Caco-2 (cell line): ENCODE results near the gene ASB10. TPM values are rescaled to one million over a fixed set of nuclear protein-coding genes. Genes with fewer than 3 reads are reported as not detected.

Experiments
- BruUV-seq: library from RNA; stranded (reverse); fragments of 400-500 nt; replicated peaks from 2 replicates; lab custom pipeline; 2021; lab: Mats Ljungman, UMichigan
- CTCF ChIA-PET: fragments of 300-600 bp; sonication (Branson Sonifier 250); formaldehyde crosslinking; loops from one replicate; lab custom pipeline; 2022; ENCODE audit warnings: antibody characterized with exemption; lab: Charles Lee
- POLR2A ChIA-PET: fragments of 300-600 bp; sonication (Branson Sonifier 250); formaldehyde crosslinking; loops from one replicate; lab custom pipeline; 2022; ENCODE audit warnings: antibody characterized with exemption; lab: Charles Lee
- DNase-seq, 2 experiments: peaks; one replicate each; pipeline versions ENCODE4 v3.0.0 to v3.0.0-alpha.2; 2020 to 2022
- H3K27me3 ChIP-seq: replicated peaks from 2 replicates; pipeline ENCODE4 v1.6.0; 2011; ENCODE audit warnings: low read length; ENCODE audit not compliant: control insufficient read depth, insufficient read depth
- H3K36me3 ChIP-seq: 2 replicates; pipeline ENCODE4 v1.5.1; 2011; ENCODE audit warnings: low read length; ENCODE audit not compliant: control insufficient read depth, insufficient read depth
- H3K4me1 ChIP-seq: fragments of 250-450 bp; sonication (Bioruptor Pico); 2 replicates; pipeline ENCODE4 v1.5.1; 2020; ENCODE audit warnings: mild to moderate bottlenecking
- H3K4me3 ChIP-seq: 2 replicates; pipeline ENCODE4 v1.5.1; 2011; ENCODE audit warnings: low read depth, mild to moderate bottlenecking, control low read depth, low read length
- H3K9me3 ChIP-seq: fragments of 250-450 bp; sonication (Bioruptor Pico); 2 replicates; pipeline ENCODE4 v1.5.1; 2020; ENCODE audit warnings: mild to moderate bottlenecking, moderate library complexity
- H3K27ac Mint-ChIP-seq: one replicate; pipeline ENCODE4 v1.8.0; 2022; ENCODE audit warnings: mixed read lengths; ENCODE audit not compliant: unreplicated experiment
- H3K27me3 Mint-ChIP-seq: one replicate; pipeline ENCODE4 v1.8.0; 2022; ENCODE audit warnings: mixed read lengths; ENCODE audit not compliant: insufficient read depth, unreplicated experiment
- H3K36me3 Mint-ChIP-seq: one replicate; pipeline ENCODE4 v1.8.0; 2022; ENCODE audit warnings: mild to moderate bottlenecking, mixed read lengths; ENCODE audit not compliant: insufficient read depth, unreplicated experiment
- H3K4me1 Mint-ChIP-seq: one replicate; pipeline ENCODE4 v1.8.0; 2022; ENCODE audit warnings: low read depth, mixed read lengths; ENCODE audit not compliant: unreplicated experiment
- H3K4me3 Mint-ChIP-seq: one replicate; pipeline ENCODE4 v1.8.0; 2022; ENCODE audit warnings: mild to moderate bottlenecking, moderate library complexity, mixed read lengths; ENCODE audit not compliant: unreplicated experiment
- H3K9me3 Mint-ChIP-seq: one replicate; pipeline ENCODE4 v1.8.0; 2022; ENCODE audit warnings: mixed read lengths; ENCODE audit not compliant: unreplicated experiment
- CTCF ChIP-seq, 2 experiments: fragments of 200-600 bp in 1 of 2; IDR thresholded peaks; 1 replicate in 1 of 2; 2 replicates in 1 of 2; pipeline versions ENCODE4 v1.5.1 to v1.8.0; 2011 to 2022; ENCODE audit warnings: antibody characterized with exemption in 1 of 2, control low read depth in 1 of 2, inconsistent platforms in 1 of 2, low read depth in 1 of 2, low read length in 1 of 2, mild to moderate bottlenecking in 1 of 2, moderate library complexity in 1 of 2; ENCODE audit not compliant: insufficient read depth in 1 of 2, severe bottlenecking in 1 of 2, unreplicated experiment in 1 of 2
- intact Hi-C: fragments of 100-400 bp; cut with micrococcal nuclease; formaldehyde crosslinking; loops from one replicate; pipeline ENCODE4 v1.10.0; 2022; ENCODE audit not compliant: unreplicated experiment
- total RNA-seq: library from RNA; stranded (reverse); gene quantifications from 2 replicates; pipeline ENCODE4 v1.2.3, GENCODE V29; 2022

ASB10 gene
- total RNA-seq, 1 experiment from 2014 or later: not detected

- Histone ChIP-seq H3K27me3 (no peaks in the 10 kb centered on the region; the same call in 1 of the 2 replicates), H3K9me3 (no peaks in the 10 kb centered on the region), H3K36me3 (no peaks in the 10 kb centered on the region), H3K4me1 (no peaks in the 10 kb centered on the region), H3K4me3 (no peak overlapping the region)
- H3K4me3 Mint-ChIP-seq: no peak overlapping the region
- peaks cover 17% of the 10 kb centered on the region for H3K27me3 Mint-ChIP-seq
- ChIA-PET CTCF (interaction anchor here (0.7 kb wide), 1 partner anchor 31 kb away, joined by 4 read pairs; no protein-coding TSS in a partner anchor), POLR2A (no interaction called here)
- H3K9me3 Mint-ChIP-seq: no peaks in the 10 kb centered on the region
- no peak for TF ChIP-seq CTCF (IDR thresholded peaks at IDR 0.05; ENCODE audit: insufficient read depth in 1 of 2, low read depth in 1 of 2, low read length in 1 of 2, severe bottlenecking in 1 of 2, unreplicated experiment in 1 of 2)
- intact Hi-C loops: no loop called here
- BruUV-seq: no TSS peak
- H3K27ac Mint-ChIP-seq: no peak overlapping the region
- DNase-seq: no peak
- H3K36me3 Mint-ChIP-seq: peaks cover 20% of the 10 kb centered on the region
- H3K4me1 Mint-ChIP-seq: peaks cover 8% of the 10 kb centered on the region
Measured at GRCh38 chr7:151207804-151208203, 20.8 kb upstream of the ASB10 start.

- ChIA-PET CTCF (interaction anchor here (0.7 kb wide), 1 partner anchor 31 kb away, joined by 4 read pairs; no protein-coding TSS in a partner anchor), POLR2A (no interaction called here)
- Histone ChIP-seq H3K36me3 (no peaks in the 10 kb centered on the region), H3K4me1 (no peaks in the 10 kb centered on the region), H3K27me3 (no peaks in the 10 kb centered on the region; the same call in 1 of the 2 replicates), H3K9me3 (no peaks in the 10 kb centered on the region), H3K4me3 (no peak overlapping the region)
- BruUV-seq: no TSS peak
- H3K4me3 Mint-ChIP-seq: no peak overlapping the region
- DNase-seq: no peak
- TF ChIP-seq CTCF (IDR thresholded peaks at IDR 0.05; ENCODE audit: insufficient read depth in 1 of 2, low read depth in 1 of 2, low read length in 1 of 2, severe bottlenecking in 1 of 2, unreplicated experiment in 1 of 2): no peak
- H3K4me1 Mint-ChIP-seq: peaks cover 8% of the 10 kb centered on the region
- intact Hi-C loops: no loop called here
- no peaks in the 10 kb centered on the region for H3K9me3 Mint-ChIP-seq
- peaks cover 17% of the 10 kb centered on the region for H3K27me3 Mint-ChIP-seq
- peaks cover 15% of the 10 kb centered on the region for H3K36me3 Mint-ChIP-seq
- no peak overlapping the region for H3K27ac Mint-ChIP-seq
Measured at GRCh38 chr7:151207315-151207714, 20.3 kb upstream of the ASB10 start.

GRCh38 chr7:151206914-151207313, 19.9 kb upstream of the ASB10 start:
- DNase-seq: no peak
- intact Hi-C loops: no loop called here
- H3K4me3 Mint-ChIP-seq: no peak overlapping the region
- H3K4me3 ChIP-seq: no peak overlapping the region
- H3K36me3 Mint-ChIP-seq: peaks cover 11% of the 10 kb centered on the region
- ChIA-PET CTCF (interaction anchor here (0.7 kb wide), 1 partner anchor 93 kb away, joined by 3 read pairs; no protein-coding TSS in a partner anchor), POLR2A (no interaction called here)
- H3K4me1 ChIP-seq: no peaks in the 10 kb centered on the region
- BruUV-seq: no TSS peak
- no peaks in the 10 kb centered on the region for H3K36me3 ChIP-seq
- peaks cover 17% of the 10 kb centered on the region for H3K27me3 Mint-ChIP-seq
- no peaks in the 10 kb centered on the region for H3K9me3 Mint-ChIP-seq
- no peaks in the 10 kb centered on the region; the same call in 1 of the 2 replicates for H3K27me3 ChIP-seq
- H3K4me1 Mint-ChIP-seq: peaks cover 8% of the 10 kb centered on the region
- TF ChIP-seq CTCF (IDR thresholded peaks at IDR 0.05; ENCODE audit: insufficient read depth in 1 of 2, low read depth in 1 of 2, low read length in 1 of 2, severe bottlenecking in 1 of 2, unreplicated experiment in 1 of 2): no peak
- no peaks in the 10 kb centered on the region for H3K9me3 ChIP-seq
- H3K27ac Mint-ChIP-seq: no peak overlapping the region
